GM21717 (cell line): ENCODE results near the gene SGPL1.

Experiments used
- ATAC-seq: cut with Tn5 transposase; IDR thresholded peaks from one replicate; pipeline ENCODE4 v1.9.1; 2021; ENCODE audit warnings: mild to moderate bottlenecking, moderate library complexity; ENCODE audit not compliant: unreplicated experiment

SGPL1 gene

GRCh38 chr10:70807556-70807955 is 8.2 kb upstream of the SGPL1 start:
- no peak for ATAC-seq

- no peak for ATAC-seq
These were observed 6.6 kb upstream of the SGPL1 start for GRCh38 chr10:70809011-70809611.

DNA sequence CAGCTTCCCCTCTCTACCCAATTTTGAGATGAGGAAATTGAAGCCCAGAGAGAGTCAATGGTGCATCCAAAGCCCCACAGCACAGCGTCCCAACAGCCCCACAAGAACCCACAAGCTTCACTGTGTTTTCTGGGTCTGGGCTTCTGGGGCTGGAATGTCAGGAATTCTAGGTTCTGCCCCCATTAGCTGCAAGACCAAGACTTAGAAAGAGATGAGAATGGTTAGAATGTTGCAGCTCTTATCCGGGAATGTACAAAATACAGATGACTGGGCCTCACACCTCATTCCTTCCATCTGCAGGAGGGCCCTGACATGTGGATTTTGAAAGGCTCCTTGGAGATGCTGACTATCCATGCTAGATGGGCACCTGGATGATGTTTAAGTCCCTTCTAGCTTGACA is 6.0 kb upstream of the SGPL1 start:
- ATAC-seq, result no peak

- no peak for ATAC-seq
These were observed 4.8 kb upstream of the SGPL1 start for GRCh38 chr10:70810967-70811366.

GRCh38 chr10:70811881-70812280 is 3.9 kb upstream of the SGPL1 start:
- no peak for ATAC-seq

DNA sequence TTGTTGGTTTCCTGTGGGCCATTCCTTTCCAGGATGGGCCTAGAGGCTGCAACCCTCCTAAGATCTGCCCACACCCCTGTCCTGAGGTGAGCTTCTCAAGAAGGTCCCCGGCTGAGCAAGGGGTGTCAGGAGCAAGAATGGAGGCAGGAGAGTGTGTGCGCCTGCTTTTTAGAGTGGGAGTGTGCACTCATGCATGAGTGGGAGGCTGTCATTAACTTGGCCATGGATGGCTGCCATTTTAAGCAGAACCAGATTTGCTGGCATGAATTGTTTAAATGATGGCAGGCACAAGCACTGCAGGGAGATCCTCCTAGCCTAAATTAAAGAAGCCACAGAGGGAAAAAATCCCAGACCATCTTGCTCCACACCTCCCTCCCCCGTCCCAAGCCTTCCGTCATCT is 2.9 kb upstream of the SGPL1 start:
- ATAC-seq, result no peak

GRCh38 chr10:70814126-70814525 is 1.6 kb upstream of the SGPL1 start:
- no peak for ATAC-seq

- ATAC-seq, result peak; percentile 47
These were observed 609 bp downstream of the SGPL1 start for GRCh38 chr10:70816220-70816894.

DNA sequence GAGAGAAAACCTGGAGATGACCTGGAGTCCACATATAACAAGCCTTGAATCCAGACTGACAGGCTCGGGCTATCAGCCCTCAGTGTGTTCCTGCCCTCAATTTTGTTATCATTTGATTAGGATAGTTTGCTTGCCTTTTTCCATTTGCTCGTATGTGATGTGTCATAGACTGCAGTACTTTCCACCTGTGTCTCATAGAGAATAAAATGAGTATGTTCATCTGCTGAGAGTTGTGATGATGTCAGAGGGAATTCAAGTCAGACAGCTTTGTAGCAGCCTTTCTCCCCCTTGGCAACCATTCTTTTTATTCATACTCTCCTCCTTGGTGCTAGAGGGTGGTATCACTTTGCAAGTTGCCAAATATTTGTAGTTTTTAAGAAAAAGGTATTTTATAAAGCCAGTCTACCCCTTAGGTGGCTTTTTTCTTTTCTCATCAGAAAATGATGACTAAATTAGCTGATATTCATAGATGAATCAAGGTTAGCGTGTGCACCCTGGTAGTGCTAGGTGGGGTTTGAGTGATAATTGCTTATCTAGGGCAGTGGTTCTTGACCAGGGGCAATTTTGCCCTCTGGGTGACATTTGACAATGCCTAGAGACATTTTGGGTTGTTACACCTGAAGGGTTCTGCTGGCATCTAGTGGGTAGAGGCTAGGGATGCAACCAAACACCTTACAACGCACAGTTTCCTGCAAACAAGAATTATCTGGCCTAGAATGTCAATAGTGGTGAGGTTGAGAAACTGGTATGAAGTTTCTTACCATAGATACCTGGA is 5.4 kb downstream of the SGPL1 start:
- no peak for ATAC-seq

- no peak for ATAC-seq
These were observed 6.5 kb downstream of the SGPL1 start for GRCh38 chr10:70822076-70822820.

GRCh38 chr10:70827086-70827757 is 11.5 kb downstream of the SGPL1 start:
- ATAC-seq, result no peak

DNA sequence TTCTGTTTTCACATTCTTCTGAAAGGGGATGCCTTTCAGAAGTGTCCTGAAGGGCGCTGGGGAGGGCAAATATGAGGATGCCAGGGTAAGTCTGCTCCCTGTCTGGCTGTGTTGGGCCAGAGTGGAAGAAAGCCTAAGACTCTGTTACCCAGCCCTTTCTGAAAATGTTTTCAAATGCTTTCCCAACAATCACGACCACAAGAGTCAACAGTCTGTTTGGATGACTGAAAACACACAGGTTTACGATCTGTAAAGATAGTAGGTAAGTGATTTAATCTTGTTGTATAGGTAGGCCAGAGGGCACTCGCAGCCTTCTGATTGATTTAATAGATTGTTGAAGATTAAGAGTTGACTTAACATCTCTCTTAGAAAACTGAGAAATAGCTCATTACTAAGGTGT is 13.2 kb downstream of the SGPL1 start:
- no peak for ATAC-seq

DNA sequence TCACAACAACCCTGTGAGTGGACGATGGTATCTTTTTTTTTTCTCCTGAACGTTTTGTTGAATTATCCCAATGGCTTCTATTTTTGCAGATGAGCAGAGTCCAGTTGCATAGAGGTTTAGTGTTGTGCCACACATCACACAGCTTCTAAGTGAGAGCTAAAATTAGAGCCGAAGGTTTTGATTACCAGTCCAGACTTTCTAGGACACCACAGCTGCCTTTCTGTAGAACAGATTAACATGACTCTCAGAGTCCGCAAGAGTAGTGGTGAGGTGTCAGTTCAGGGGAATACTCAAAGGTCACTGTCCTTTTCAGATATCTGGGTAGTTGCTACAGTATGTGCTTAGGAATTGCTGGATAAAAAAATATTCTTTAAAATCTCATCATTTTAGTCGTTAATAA is 13.8 kb downstream of the SGPL1 start:
- ATAC-seq, result no peak

- no peak for ATAC-seq
These were observed 14.4 kb downstream of the SGPL1 start for GRCh38 chr10:70830164-70830563.

GRCh38 chr10:70832221-70832620 is 16.5 kb downstream of the SGPL1 start:
- no peak for ATAC-seq

- no peak for ATAC-seq
These were observed 17.2 kb downstream of the SGPL1 start for GRCh38 chr10:70832852-70833528.

DNA sequence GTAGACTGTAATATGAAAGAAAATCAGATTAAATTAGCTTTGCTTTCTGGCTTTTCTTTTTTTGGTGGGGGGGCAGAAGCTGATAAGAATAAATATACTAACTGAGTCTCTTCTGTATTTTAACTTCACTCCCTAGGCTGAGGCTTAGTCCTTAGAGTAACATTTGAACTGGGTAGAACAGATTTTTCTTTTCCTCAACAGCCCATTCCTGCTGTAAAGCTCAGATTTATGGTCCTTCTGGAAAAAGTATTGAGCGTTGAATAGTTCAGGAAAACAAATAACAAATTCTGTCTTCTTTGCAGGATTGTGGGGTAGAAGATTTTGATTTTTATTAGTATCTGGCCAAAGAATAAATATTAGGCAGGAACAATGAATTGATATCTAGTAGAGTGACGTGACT is 17.9 kb downstream of the SGPL1 start:
- ATAC-seq, result no peak

DNA sequence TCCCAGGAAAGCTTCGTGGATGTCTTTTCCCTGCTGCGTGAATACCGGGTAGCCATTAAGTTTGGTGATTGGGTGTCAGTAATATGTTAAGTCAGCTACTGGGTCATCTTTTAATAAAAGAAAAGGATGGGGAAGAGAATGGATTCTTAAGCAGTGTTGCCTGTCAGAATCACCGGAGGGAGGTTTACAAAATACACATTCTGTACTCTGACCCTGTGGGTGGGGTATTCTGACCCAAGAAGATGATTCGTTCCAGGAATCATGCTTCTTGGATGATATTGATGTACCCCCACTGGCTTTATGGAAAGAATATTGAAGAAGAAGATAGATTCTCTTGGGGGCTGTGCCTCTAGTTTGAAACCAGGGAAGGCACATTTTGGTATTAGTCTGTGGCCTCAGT is 18.3 kb downstream of the SGPL1 start:
- ATAC-seq, result no peak

DNA sequence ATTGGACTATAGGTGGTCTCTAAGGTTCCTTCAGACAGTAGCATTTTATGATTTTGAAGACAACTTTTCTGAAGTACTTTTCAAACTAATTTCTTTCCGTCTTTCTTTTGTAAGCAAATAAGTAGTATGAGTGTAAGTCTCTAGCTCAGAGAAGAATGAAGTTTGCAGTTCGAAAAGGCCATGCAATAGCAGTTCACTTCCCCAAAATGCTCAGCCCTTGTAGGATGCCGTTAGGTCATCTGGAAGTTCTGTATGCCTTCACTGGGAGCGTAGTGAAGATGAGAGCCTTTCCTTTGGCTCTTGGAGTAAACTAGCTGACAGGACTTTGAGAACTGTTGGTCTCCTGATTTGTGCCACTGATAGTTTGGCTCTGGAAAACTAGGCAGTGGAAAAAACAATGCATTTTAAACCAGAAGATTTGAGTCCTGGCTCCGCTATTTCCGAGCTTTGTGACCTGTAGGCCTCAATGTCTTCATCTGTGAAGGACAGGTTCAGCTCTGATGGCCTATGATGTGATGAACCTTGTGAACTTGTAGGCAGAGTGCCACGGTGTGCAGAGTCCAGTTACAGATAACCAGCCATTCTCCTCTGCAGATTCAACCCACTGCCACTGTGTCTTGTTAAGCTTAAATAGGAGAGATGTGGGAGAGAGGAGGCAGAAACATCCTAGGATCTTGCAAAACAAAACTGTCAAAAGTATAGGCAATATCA is 18.8 kb downstream of the SGPL1 start:
- no peak for ATAC-seq

DNA sequence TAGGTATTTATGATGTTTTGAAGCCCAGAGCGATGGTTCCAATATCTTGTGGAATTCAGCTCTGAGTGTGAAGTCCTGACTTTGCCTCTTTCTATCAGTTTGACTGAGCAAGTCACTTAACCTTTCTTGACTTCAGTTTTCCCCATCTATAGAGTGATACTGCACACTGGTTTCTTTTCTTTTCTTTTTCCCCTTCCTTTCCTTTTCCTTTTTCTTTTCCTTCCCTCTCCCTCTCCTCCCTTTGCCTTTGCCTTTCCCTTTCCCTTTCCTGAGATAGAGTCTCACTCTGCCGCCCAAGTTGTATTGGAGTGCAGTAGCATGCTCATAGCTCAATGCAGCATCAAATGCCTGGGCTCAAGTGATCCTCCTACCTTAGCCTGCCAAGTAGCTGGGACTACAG is 20.6 kb downstream of the SGPL1 start:
- ATAC-seq, result no peak
